Measurements from ENCODE around the gene FADS3. TPM values are rescaled to one million over a fixed set of nuclear protein-coding genes. Genes with fewer than 3 reads are reported as not detected.
A peak's percentile ranks its signal among the peaks of the same experiment; 100 is the strongest.

Gene FADS3
- total RNA-seq, 1 donor = 35.9 TPM

DNA sequence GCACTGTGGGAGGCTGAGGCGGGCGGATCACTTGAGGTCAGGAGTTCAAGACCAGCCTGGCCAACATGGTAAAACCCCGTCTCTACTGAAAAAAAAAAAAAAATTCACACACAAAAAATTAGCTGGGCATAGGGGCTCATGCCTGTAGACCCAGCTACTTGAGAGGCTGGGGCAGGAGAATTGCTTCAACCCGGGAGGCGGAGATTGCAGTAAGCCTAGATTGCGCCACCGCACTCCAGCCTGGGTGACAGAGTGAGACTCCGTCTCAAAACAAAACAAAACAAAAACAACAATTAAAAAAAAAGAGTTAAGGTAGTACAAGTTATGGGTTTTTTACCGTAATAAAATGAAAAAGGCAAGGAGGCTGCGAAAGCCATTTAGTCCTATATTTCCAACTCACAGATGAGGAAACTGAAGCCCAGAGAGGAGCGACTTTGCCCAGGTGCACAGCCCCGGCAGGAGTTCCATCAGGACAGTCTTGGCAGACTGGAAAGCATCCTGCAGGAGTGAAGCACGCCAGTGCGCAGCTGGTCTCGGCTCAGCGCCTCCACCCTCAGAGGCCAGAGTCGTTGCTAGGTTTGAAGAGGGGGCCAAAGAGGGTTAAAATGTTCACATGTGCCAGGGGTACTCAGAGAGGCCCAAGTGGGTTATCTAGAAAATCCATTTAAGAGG lies 3.8 kb upstream of the FADS3 start:
- no peak overlapping the region for H3K4me3 ChIP-seq (ENCODE audit: low read depth, low read length)
- DNase-seq (ENCODE audit: low read depth) = no peak
- TF ChIP-seq, protein P1, sequence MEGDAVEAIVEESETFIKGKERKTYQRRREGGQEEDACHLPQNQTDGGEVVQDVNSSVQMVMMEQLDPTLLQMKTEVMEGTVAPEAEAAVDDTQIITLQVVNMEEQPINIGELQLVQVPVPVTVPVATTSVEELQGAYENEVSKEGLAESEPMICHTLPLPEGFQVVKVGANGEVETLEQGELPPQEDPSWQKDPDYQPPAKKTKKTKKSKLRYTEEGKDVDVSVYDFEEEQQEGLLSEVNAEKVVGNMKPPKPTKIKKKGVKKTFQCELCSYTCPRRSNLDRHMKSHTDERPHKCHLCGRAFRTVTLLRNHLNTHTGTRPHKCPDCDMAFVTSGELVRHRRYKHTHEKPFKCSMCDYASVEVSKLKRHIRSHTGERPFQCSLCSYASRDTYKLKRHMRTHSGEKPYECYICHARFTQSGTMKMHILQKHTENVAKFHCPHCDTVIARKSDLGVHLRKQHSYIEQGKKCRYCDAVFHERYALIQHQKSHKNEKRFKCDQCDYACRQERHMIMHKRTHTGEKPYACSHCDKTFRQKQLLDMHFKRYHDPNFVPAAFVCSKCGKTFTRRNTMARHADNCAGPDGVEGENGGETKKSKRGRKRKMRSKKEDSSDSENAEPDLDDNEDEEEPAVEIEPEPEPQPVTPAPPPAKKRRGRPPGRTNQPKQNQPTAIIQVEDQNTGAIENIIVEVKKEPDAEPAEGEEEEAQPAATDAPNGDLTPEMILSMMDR (IDR thresholded peaks at IDR 0.05; ENCODE audit: insufficient read depth, low read length) = no peak

DNA sequence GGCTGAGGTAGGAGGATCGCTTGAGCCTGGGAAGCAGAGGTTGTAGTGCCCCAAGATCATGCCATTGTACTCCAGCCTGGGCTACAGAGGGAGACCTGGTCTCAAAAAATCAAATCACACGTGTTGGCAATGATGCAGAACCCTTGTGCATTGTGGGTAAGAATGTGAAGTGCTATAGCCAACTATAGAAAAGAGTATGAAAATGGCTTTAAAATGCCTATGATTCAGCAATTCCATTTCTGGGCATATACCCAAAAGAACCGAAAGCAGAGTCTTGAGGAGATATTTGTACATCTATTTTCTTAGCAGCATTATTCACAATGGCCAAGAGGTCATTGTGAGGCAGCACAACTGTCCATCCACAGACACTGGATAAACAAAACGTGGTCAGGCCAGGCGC lies 2.6 kb upstream of the FADS3 start:
- H3K4me3 ChIP-seq (ENCODE audit: low read depth, low read length) = no peak overlapping the region
- DNase-seq (ENCODE audit: low read depth) = peak; percentile 96
- TF ChIP-seq, protein P1 (IDR thresholded peaks at IDR 0.05; ENCODE audit: insufficient read depth, low read length) = no peak

DNA sequence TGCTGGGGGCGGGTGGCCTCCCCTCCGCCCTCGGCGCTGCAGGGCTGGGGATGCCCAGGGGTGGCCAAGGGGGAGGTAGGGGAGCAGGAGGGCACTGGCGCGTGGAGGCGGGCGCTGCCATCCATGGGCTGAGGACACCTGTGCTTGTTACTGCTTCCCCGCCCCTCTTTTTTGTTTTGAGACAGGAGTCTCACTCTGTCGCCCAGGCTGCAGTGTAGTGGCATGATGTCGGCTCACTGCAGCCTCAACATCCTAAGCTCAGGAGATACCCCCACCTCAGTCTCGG lies 683 bp upstream of the FADS3 start:
- TF ChIP-seq, protein P1 (IDR thresholded peaks at IDR 0.05; ENCODE audit: insufficient read depth, low read length) = no peak
- no peak for DNase-seq (ENCODE audit: low read depth)
- H3K4me3 ChIP-seq (ENCODE audit: low read depth, low read length) = peak overlapping the region; percentile 48

DNA sequence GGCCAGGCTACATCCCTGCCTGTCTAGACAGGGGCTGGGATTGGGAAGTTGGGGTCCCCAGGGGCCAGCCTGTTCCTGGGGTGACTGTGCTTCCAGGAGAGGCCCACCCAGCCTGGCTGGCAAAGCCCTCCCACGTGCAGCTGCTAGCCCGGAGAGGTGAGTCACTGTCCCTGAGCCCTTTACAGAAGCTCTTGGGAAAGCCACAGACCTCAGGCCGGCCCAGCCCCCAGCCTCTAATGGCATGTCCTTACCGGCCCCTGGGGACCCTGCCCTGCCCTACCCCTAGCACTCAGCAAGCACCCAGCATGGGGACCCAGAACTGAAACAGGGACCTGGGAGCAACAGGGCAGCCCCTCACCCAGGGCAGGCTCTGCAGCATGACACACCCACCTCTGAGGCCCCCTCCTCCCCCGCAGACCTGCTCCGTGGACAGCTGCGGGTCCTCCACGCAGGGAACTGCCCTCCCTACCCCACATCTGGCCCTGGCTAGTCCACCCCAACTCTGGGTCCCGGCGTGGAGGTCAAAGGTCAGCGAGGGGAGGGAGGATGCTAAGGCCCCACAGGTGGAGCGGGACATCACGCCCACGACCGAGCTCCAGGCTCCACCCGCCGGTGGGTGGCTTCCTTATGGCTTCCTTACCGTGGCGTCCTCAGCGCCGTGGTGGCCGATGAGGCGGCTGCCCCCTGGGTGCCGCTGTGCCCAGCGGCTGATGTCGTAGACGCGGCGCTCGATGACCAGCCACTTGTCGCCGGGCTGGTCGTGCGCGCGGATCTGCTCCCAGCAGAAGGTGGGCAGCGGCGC lies 615 bp downstream of the FADS3 start:
- H3K4me3 ChIP-seq (ENCODE audit: low read depth, low read length) = peak overlapping the region; percentile 91
- TF ChIP-seq, protein P1 (IDR thresholded peaks at IDR 0.05; ENCODE audit: insufficient read depth, low read length) = peak; percentile 8
- DNase-seq (ENCODE audit: low read depth) = peak; percentile 64

DNA sequence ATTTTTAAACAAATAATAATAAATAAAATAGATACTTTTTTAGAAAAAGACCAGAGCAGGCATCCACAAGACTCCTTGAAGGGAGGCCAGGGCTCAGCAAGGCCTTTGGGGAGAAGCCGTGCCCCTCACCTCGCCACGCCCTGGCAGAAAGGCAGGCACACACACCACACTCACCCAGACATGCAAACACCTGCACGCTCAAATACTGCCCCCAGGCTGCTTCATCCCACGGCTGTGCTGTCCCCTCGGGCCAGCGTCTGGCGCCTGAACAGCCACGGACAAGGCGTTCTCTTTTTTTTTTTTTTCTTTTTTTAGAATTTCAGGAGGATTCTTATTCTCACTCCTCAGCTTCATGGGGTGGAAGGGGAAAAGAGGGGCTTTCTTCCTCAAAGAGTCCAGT lies 1.5 kb downstream of the FADS3 start:
- TF ChIP-seq, protein P1 (IDR thresholded peaks at IDR 0.05; ENCODE audit: insufficient read depth, low read length) = no peak
- DNase-seq (ENCODE audit: low read depth) = no peak
- H3K4me3 ChIP-seq (ENCODE audit: low read depth, low read length) = peak overlapping the region; percentile 91

DNA sequence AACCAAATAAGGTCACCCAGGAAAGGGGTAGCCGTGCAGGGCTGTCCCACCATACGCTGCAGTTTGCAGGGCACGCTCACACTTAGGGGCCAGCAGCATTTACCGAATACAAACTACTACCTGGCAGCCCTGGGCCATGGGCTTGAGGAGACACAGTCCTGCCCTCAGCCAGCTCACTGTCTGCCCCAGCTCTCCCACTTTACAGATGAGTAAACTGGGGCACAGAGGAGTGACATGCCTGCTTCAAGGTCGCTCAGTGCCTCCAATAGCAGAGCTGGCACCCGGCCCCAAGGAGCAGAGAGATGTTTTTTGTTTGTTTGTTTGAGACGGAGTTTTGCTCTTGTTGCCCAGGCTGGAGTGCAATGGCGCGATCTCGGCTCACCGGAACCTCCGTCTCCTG lies 2.8 kb downstream of the FADS3 start:
- TF ChIP-seq, protein P1 (IDR thresholded peaks at IDR 0.05; ENCODE audit: insufficient read depth, low read length) = no peak
- no peak overlapping the region for H3K4me3 ChIP-seq (ENCODE audit: low read depth, low read length)
- no peak for DNase-seq (ENCODE audit: low read depth)

Measured in fibroblast of the aortic adventitia (primary cell).